Activated B cell treated with CpG ODN at 0.5 μM for 24 hours (primary cell): ENCODE results near the gene MTX2. TPM values are rescaled to one million over a fixed set of nuclear protein-coding genes. Genes with fewer than 3 reads are reported as not detected.
A peak's percentile ranks its signal among the peaks of the same experiment; 100 is the strongest.

Experiments used
- ATAC-seq: fragments of 200-7000 bp; cut with Tn5 transposase; one replicate; pipeline ENCODE4 v1.10.0; 2021; ENCODE audit warnings: low read depth, mild to moderate bottlenecking, moderate library complexity
- CTCF ChIA-PET: fragments of 350-600 bp; sonication (Branson Sonifier 250); formaldehyde crosslinking; loops from one replicate; lab custom pipeline; 2021; ENCODE audit warnings: antibody characterized with exemption; lab: Charles Lee
- POLR2A ChIA-PET: fragments of 350-600 bp; sonication (Branson Sonifier 250); formaldehyde crosslinking; loops from one replicate; lab custom pipeline; 2021; ENCODE audit warnings: antibody characterized with exemption; lab: Charles Lee
- DNase-seq: peaks from one replicate; pipeline ENCODE4 v3.0.0; 2022
- H3K27ac Mint-ChIP-seq: one replicate; pipeline ENCODE4 v1.8.0; 2020; ENCODE audit warnings: mixed read lengths
- H3K27me3 Mint-ChIP-seq: one replicate; pipeline ENCODE4 v1.8.0; 2021; ENCODE audit warnings: mixed read lengths
- H3K36me3 Mint-ChIP-seq: one replicate; pipeline ENCODE4 v1.8.0; 2021; ENCODE audit warnings: low read depth, mixed read lengths
- H3K4me1 Mint-ChIP-seq: one replicate; pipeline ENCODE4 v1.8.0; 2021; ENCODE audit warnings: mixed read lengths
- H3K4me3 Mint-ChIP-seq: one replicate; pipeline ENCODE4 v1.8.0; 2020; ENCODE audit warnings: mild to moderate bottlenecking, mixed read lengths
- H3K9me3 Mint-ChIP-seq: one replicate; pipeline ENCODE4 v1.8.0; 2020; ENCODE audit warnings: mixed read lengths
- CTCF ChIP-seq: fragments of 200-600 bp; IDR thresholded peaks from one replicate; pipeline ENCODE4 v1.8.0; 2022; ENCODE audit warnings: antibody characterized with exemption, mild to moderate bottlenecking
- intact Hi-C: fragments of 100-400 bp; cut with micrococcal nuclease; formaldehyde crosslinking; loops from one replicate; pipeline ENCODE4 v1.15.1; 2024
- total RNA-seq: library from RNA; stranded (reverse); gene quantifications from 2 replicates; pipeline ENCODE4 v1.2.3, GENCODE V29; 2022

MTX2 gene
- total RNA-seq, 1 donor from 2014 or later = 9.7 TPM

- H3K36me3 Mint-ChIP-seq = no peaks in the 10 kb centered on the region
- ChIA-PET CTCF (no interaction called here), POLR2A (no interaction called here)
- DNase-seq (no peak), ATAC-seq (no peak)
- TF ChIP-seq CTCF = no peak
- intact Hi-C loops = no loop called here
- peaks cover 8% of the 10 kb centered on the region for H3K9me3 Mint-ChIP-seq
- no peaks in the 10 kb centered on the region for H3K4me1 Mint-ChIP-seq
- no peak overlapping the region for H3K27ac Mint-ChIP-seq
- no peak overlapping the region for H3K4me3 Mint-ChIP-seq
- peaks cover 22% of the 10 kb centered on the region for H3K27me3 Mint-ChIP-seq
These were observed 17.3 kb upstream of the MTX2 start for GRCh38 chr2:176251928-176252327.

GRCh38 chr2:176260689-176261088, 8.6 kb upstream of the MTX2 start:
- POLR2A ChIA-PET = no interaction called here
- Mint-ChIP-seq H3K4me1 (no peaks in the 10 kb centered on the region), H3K27ac (no peak overlapping the region), H3K4me3 (no peak overlapping the region), H3K27me3 (peaks cover 14% of the 10 kb centered on the region), H3K9me3 (no peaks in the 10 kb centered on the region), H3K36me3 (no peaks in the 10 kb centered on the region)
- CTCF ChIA-PET = no interaction called here
- DNase-seq (no peak), ATAC-seq (no peak)
- TF ChIP-seq CTCF = no peak
- intact Hi-C loops = no loop called here

GRCh38 chr2:176261136-176261535, 8.1 kb upstream of the MTX2 start:
- intact Hi-C loops = no loop called here
- CTCF ChIA-PET = no interaction called here
- no peak for TF ChIP-seq CTCF

GRCh38 chr2:176268976-176269318, 295 bp upstream of the MTX2 start:
- Mint-ChIP-seq H3K27ac (peak overlapping the region; percentile 87), H3K36me3 (peaks cover 9% of the 10 kb centered on the region), H3K4me3 (peak overlapping the region; percentile 98), H3K27me3 (peaks cover 2% of the 10 kb centered on the region), H3K4me1 (peaks cover 29% of the 10 kb centered on the region), H3K9me3 (no peaks in the 10 kb centered on the region)
- intact Hi-C loops = loop anchor here (1.0 kb wide), 1 partner anchor 267 kb away; the partner anchor contains the start of gene LNPK
- DNase-seq (no peak), ATAC-seq (no peak)
- no peak for TF ChIP-seq CTCF
- ChIA-PET POLR2A (interaction anchor here (1.0 kb wide), 1 partner anchor 60 kb away, joined by 3 read pairs; no protein-coding TSS in a partner anchor), CTCF (interaction anchor here (1.4 kb wide), 1 partner anchor 186 kb away, joined by 5 read pairs; no protein-coding TSS in a partner anchor)

More at GRCh38 chr2:176261136-176261535, 8.1 kb upstream of the MTX2 start:
- Mint-ChIP-seq H3K9me3 (no peaks in the 10 kb centered on the region), H3K36me3 (no peaks in the 10 kb centered on the region), H3K4me3 (no peak overlapping the region), H3K27me3 (peaks cover 11% of the 10 kb centered on the region), H3K4me1 (no peaks in the 10 kb centered on the region), H3K27ac (no peak overlapping the region)
- DNase-seq (no peak), ATAC-seq (no peak)
- POLR2A ChIA-PET = no interaction called here

GRCh38 chr2:176270100-176270750, 983 bp downstream of the MTX2 start:
- Mint-ChIP-seq H3K27me3 (no peaks in the 10 kb centered on the region), H3K9me3 (no peaks in the 10 kb centered on the region), H3K4me3 (peak overlapping the region; percentile 98), H3K27ac (peak overlapping the region; percentile 87), H3K36me3 (peaks cover 9% of the 10 kb centered on the region), H3K4me1 (peaks cover 29% of the 10 kb centered on the region)
- intact Hi-C loops = no loop called here
- POLR2A ChIA-PET = no interaction called here
- ATAC-seq = no peak
- CTCF ChIA-PET = interaction anchor here (1.4 kb wide), 1 partner anchor 185 kb away, joined by 5 read pairs; no protein-coding TSS in a partner anchor
- TF ChIP-seq CTCF = no peak
- no peak for DNase-seq
